Liver (tissue), 9 donors: ENCODE measurements around the gene CTSH. TPM values are rescaled to one million over a fixed set of nuclear protein-coding genes. Genes with fewer than 3 reads are reported as not detected.

Experiments used
- DNase-seq: peaks from one replicate; pipeline ENCODE4 v3.0.0-alpha.2; 2017; ENCODE audit warnings: low spot score
- H3K27ac ChIP-seq, 2 donors: one replicate each; pipeline ENCODE4 v1.7.0; 2013; ENCODE audit warnings: inconsistent platforms in 2 of 2, low read length in 2 of 2, control low read depth in 1 of 2, low read depth in 1 of 2, mild to moderate bottlenecking in 1 of 2
- H3K27me3 ChIP-seq, 4 donors: one replicate each; pipeline versions ENCODE4 v1.6.1 to v1.7.0; 2013; ENCODE audit warnings: low read length in 3 of 4, inconsistent platforms in 1 of 4, mild to moderate bottlenecking in 1 of 4, moderate library complexity in 1 of 4; ENCODE audit not compliant: control insufficient read depth in 4 of 4, insufficient read depth in 4 of 4
- H3K36me3 ChIP-seq, 4 donors: one replicate each; pipeline versions ENCODE4 v1.6.1 to v1.7.0; 2013; ENCODE audit warnings: low read length in 3 of 4, mild to moderate bottlenecking in 3 of 4, low read depth in 1 of 4, moderate library complexity in 1 of 4; ENCODE audit not compliant: control insufficient read depth in 4 of 4, insufficient read depth in 3 of 4
- H3K4me1 ChIP-seq, 4 donors: one replicate each; pipeline versions ENCODE4 v1.6.1 to v1.7.0; 2013; ENCODE audit warnings: low read length in 3 of 4, mild to moderate bottlenecking in 3 of 4, moderate library complexity in 1 of 4; ENCODE audit not compliant: control insufficient read depth in 4 of 4, insufficient read depth in 4 of 4
- H3K4me3 ChIP-seq, 3 donors: one replicate each; pipeline versions ENCODE4 v1.6.1 to v1.7.0; 2013; ENCODE audit warnings: low read length in 3 of 3, control low read depth in 1 of 3, low read depth in 1 of 3, mild to moderate bottlenecking in 1 of 3
- H3K9ac ChIP-seq, 2 donors: one replicate each; pipeline ENCODE4 v1.7.0; 2013; ENCODE audit warnings: low read length in 2 of 2, mild to moderate bottlenecking in 2 of 2, moderate library complexity in 2 of 2, control low read depth in 1 of 2, low read depth in 1 of 2
- H3K9me3 ChIP-seq, 4 donors: one replicate each; pipeline versions ENCODE4 v1.6.1 to v1.7.0; 2013; ENCODE audit warnings: low read length in 3 of 4; ENCODE audit not compliant: control insufficient read depth in 4 of 4
- ATF3 ChIP-seq: IDR thresholded peaks from 2 replicates; pipeline ENCODE4 v1.6.1; 2016; ENCODE audit warnings: antibody characterized with exemption
- CTCF ChIP-seq: fragments of 150-350 bp; IDR thresholded peaks from 2 replicates; pipeline ENCODE4 v1.5.1; 2017; ENCODE audit warnings: improper control_type of control experiment, low read depth, low read length; ENCODE audit not compliant: missing input control
- EGR1 ChIP-seq, 2 donors: IDR thresholded peaks; 2 replicates each; pipeline ENCODE4 v1.6.1; 2016 to 2018; ENCODE audit warnings: antibody characterized with exemption in 2 of 2, low read depth in 2 of 2
- FOXA1 ChIP-seq: IDR thresholded peaks from 2 replicates; pipeline ENCODE4 v1.6.1; 2016; ENCODE audit warnings: antibody characterized with exemption
- FOXA2 ChIP-seq: IDR thresholded peaks from 2 replicates; pipeline ENCODE4 v1.6.1; 2016; ENCODE audit warnings: antibody characterized with exemption
- GABPA ChIP-seq, 2 donors: IDR thresholded peaks in 1 of 2; conservative IDR thresholded peaks in 1 of 2; 2 replicates each; pipeline ENCODE4 v1.6.1; 2016; ENCODE audit warnings: antibody characterized with exemption in 2 of 2, mild to moderate bottlenecking in 1 of 2, moderate library complexity in 1 of 2
- HNF4A ChIP-seq, 2 donors: conservative IDR thresholded peaks; 2 replicates each; pipeline ENCODE4 v1.6.1; 2016; ENCODE audit warnings: antibody characterized with exemption in 2 of 2, mild to moderate bottlenecking in 2 of 2
- JUND ChIP-seq, 2 donors: IDR thresholded peaks; 2 replicates each; pipeline ENCODE4 v1.6.1; 2016; ENCODE audit warnings: antibody characterized with exemption in 2 of 2
- MAX ChIP-seq: IDR thresholded peaks from 2 replicates; pipeline ENCODE4 v1.6.1; 2016; ENCODE audit warnings: antibody characterized with exemption
- NR2F2 ChIP-seq: IDR thresholded peaks from 2 replicates; pipeline ENCODE4 v1.6.1; 2016; ENCODE audit warnings: antibody characterized with exemption
- RAD21 ChIP-seq, 2 donors: IDR thresholded peaks; 2 replicates each; pipeline ENCODE4 v1.6.1; 2016; ENCODE audit warnings: antibody characterized with exemption in 2 of 2, mild to moderate bottlenecking in 2 of 2
- REST ChIP-seq: IDR thresholded peaks from 2 replicates; pipeline ENCODE4 v1.6.1; 2016; ENCODE audit warnings: antibody characterized with exemption, mild to moderate bottlenecking
- RXRA ChIP-seq, 2 donors: IDR thresholded peaks; 2 replicates each; pipeline ENCODE4 v1.6.1; 2017 to 2018; ENCODE audit warnings: antibody characterized with exemption in 2 of 2, mild to moderate bottlenecking in 1 of 2
- SP1 ChIP-seq: IDR thresholded peaks from 2 replicates; pipeline ENCODE4 v1.6.1; 2018; ENCODE audit warnings: antibody characterized with exemption, mild to moderate bottlenecking
- TAF1 ChIP-seq: conservative IDR thresholded peaks from 2 replicates; pipeline ENCODE4 v1.6.1; 2016; ENCODE audit warnings: antibody characterized with exemption, mild to moderate bottlenecking
- YY1 ChIP-seq: IDR thresholded peaks from 2 replicates; pipeline ENCODE4 v1.6.1; 2016; ENCODE audit warnings: antibody characterized with exemption, mild to moderate bottlenecking
- ZBTB33 ChIP-seq: IDR thresholded peaks from 2 replicates; pipeline ENCODE4 v1.6.1; 2016; ENCODE audit warnings: antibody characterized with exemption
- WGBS: extraction: QIAGEN DNeasy Blood & Tissue Kit; methylation state at CpG from one replicate; pipeline ENCODE4 v1.1.7; 2013; 5-methylcytosine and 5-hydroxymethylcytosine counted together
- polyA plus RNA-seq, 2 donors: library from polyadenylated mRNA; stranded (reverse) in 1 of 2; unstranded in 1 of 2; fragments of 200-250 nt in 1 of 2; fragments of >200 nt in 1 of 2; fragmentation: Nextera tagmentation in 1 of 2; extraction: Ambion mirVana in 1 of 2; gene quantifications; one replicate each; pipeline versions ENCODE4 v1.2.1 to v1.2.3, GENCODE V29; 2013 to 2015
- total RNA-seq, 2 donors: library from RNA; depleted of rRNA; stranded (reverse); fragments of >200 nt; gene quantifications; one replicate each; pipeline ENCODE4 v1.2.3, GENCODE V29; 2014
- donor health status: healthy.
- donor health status: healthy.
- donor health status: healthy.
- donor health status: healthy.
- donor health status: healthy.

CTSH gene
- total RNA-seq: 10 to 100 TPM; 46.3 to 73.3 TPM
- 100 to 1,000 TPM; 118 to 162 TPM for polyA plus RNA-seq

GRCh38 chr15:78944669-78945407 is at the start of gene CTSH:
Gene CTSH (minus strand): TSS chr15:78945046. CDS start chr15:78944981, 65 bp downstream.
- H3K9ac ChIP-seq: peak within 1 kb of the TSS; percentile 75 to 97
- peaks cover 2 to 32% (median 10%) of the 10 kb centered on the region in 4 donors for H3K4me1 ChIP-seq
- H3K36me3 ChIP-seq: no peaks in the 10 kb centered on the region
- H3K27me3 ChIP-seq: no peaks in the 10 kb centered on the region
- H3K9me3 ChIP-seq: no peaks in the 10 kb centered on the region
- H3K4me3 ChIP-seq: peak within 1 kb of the TSS; percentile 64 to 81 (median 66)
- peak within 1 kb of the TSS; percentile 83 to 90 for H3K27ac ChIP-seq
- TF ChIP-seq MAX (no peak), SP1 (no peak), JUND (IDR thresholded peaks at IDR 0.05) (no peak), RAD21 (IDR thresholded peaks at IDR 0.05) (peak in 1 of 2 donors; percentile 15), EGR1 (IDR thresholded peaks at IDR 0.05; ENCODE audit: low read depth in 2 of 2) (no peak)
- DNase-seq: peak; percentile 87
- 1% methylated on average over 71 of the region's 71 CpGs for WGBS

- WGBS: 73% methylated on average over 10 of the region's 10 CpGs
- Histone ChIP-seq H3K27me3 (no peaks in the 10 kb centered on the region), H3K4me3 (no peak overlapping the region), H3K9ac (no peak overlapping the region), H3K9me3 (no peaks in the 10 kb centered on the region), H3K36me3 (no peaks in the 10 kb centered on the region), H3K4me1 (no peaks in the 10 kb centered on the region), H3K27ac (no peak overlapping the region)
- peak in 1 of 2 donors; percentile 59 for TF ChIP-seq HNF4A (conservative IDR thresholded peaks at IDR 0.05)
- TF ChIP-seq ATF3: no peak
- no peak for DNase-seq
These were observed 49.2 kb upstream of the CTSH start for GRCh38 chr15:78993931-78994530.

- no peak overlapping the region for H3K4me3 ChIP-seq
- H3K27me3 ChIP-seq: no peaks in the 10 kb centered on the region
- H3K9ac ChIP-seq: no peak overlapping the region
- WGBS: 93% methylated on average over 4 of the region's 4 CpGs
- no peak for DNase-seq
- H3K9me3 ChIP-seq: no peaks in the 10 kb centered on the region
- H3K4me1 ChIP-seq: no peaks in the 10 kb centered on the region
- H3K36me3 ChIP-seq: no peaks in the 10 kb centered on the region
- no peak overlapping the region for H3K27ac ChIP-seq
- TF ChIP-seq YY1: no peak
- TF ChIP-seq ZBTB33: no peak
- TF ChIP-seq MAX: no peak
- no peak for TF ChIP-seq CTCF
- TF ChIP-seq REST: no peak
- no peak for TF ChIP-seq GABPA (IDR thresholded peaks at IDR 0.05 in 1 of 2, conservative IDR thresholded peaks at IDR 0.05 in 1 of 2)
- TF ChIP-seq SP1: no peak
- no peak for TF ChIP-seq TAF1
- TF ChIP-seq RXRA (IDR thresholded peaks at IDR 0.05): no peak
- TF ChIP-seq NR2F2: no peak
- no peak for TF ChIP-seq FOXA2
- TF ChIP-seq RAD21 (IDR thresholded peaks at IDR 0.05): no peak
- no peak for TF ChIP-seq FOXA1
- no peak for TF ChIP-seq JUND (IDR thresholded peaks at IDR 0.05)
- no peak for TF ChIP-seq HNF4A (conservative IDR thresholded peaks at IDR 0.05)
These were observed 48.5 kb upstream of the CTSH start for GRCh38 chr15:78993257-78993930.
